Measurements from ENCODE around the gene PLPPR4. TPM values are rescaled to one million over a fixed set of nuclear protein-coding genes. Genes with fewer than 3 reads are reported as not detected.

Gene PLPPR4
- total RNA-seq, 4 donors from 2014 or later, result 0.66 to 3.9 (median 2.8) TPM

DNA sequence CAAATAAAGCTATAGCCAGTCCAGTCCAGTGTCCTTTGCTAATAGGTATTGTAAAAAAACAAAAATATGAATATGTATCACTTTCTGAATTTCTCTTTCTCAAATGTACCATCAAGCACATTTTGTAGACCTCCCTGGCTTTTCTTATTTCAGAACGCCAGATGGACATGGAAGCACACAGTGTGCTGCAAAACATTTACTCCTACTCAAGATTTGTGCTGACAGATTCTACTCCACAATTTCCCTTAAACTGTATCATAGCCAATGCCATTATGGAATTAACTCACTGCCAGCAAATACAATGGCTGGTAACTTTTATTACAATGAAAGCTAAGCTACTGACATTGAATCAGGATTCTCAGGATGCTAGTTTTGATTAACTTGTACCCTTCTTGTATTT, 30.8 kb upstream of the PLPPR4 start:
- H3K4me3 ChIP-seq, result no peak overlapping the region
- H3K27me3 ChIP-seq, result no peaks in the 10 kb centered on the region
- WGBS, 2 donors, result 77 to 91% methylated on average over 1 of the region's 1 CpG
- H3K27ac ChIP-seq, result no peak overlapping the region
- H3K36me3 ChIP-seq, result no peaks in the 10 kb centered on the region
- no peak for TF ChIP-seq EP300 (IDR thresholded peaks at IDR 0.05)
- no peak for TF ChIP-seq POLR2A (IDR thresholded peaks at IDR 0.05)
- no peak for TF ChIP-seq CTCF (IDR thresholded peaks at IDR 0.05)
- no peak for DNase-seq (ENCODE audit: low spot score in 2 of 2)
- no peaks in the 10 kb centered on the region for H3K4me1 ChIP-seq
- no peaks in the 10 kb centered on the region for H3K9me3 ChIP-seq

GRCh38 chr1:99236756-99237155, 27.5 kb upstream of the PLPPR4 start:
- TF ChIP-seq EP300 (IDR thresholded peaks at IDR 0.05), result no peak
- no peak for TF ChIP-seq POLR2A (IDR thresholded peaks at IDR 0.05)
- TF ChIP-seq CTCF (IDR thresholded peaks at IDR 0.05), result no peak
- H3K4me1 ChIP-seq, result no peaks in the 10 kb centered on the region
- H3K9me3 ChIP-seq, result no peaks in the 10 kb centered on the region
- H3K36me3 ChIP-seq, result no peaks in the 10 kb centered on the region
- H3K4me3 ChIP-seq, result no peak overlapping the region
- no peak for DNase-seq (ENCODE audit: low spot score in 2 of 2)
- no peak overlapping the region for H3K27ac ChIP-seq
- H3K27me3 ChIP-seq, result no peaks in the 10 kb centered on the region

GRCh38 chr1:99239690-99240089, 24.6 kb upstream of the PLPPR4 start:
- TF ChIP-seq CTCF (IDR thresholded peaks at IDR 0.05), result no peak
- TF ChIP-seq EP300 (IDR thresholded peaks at IDR 0.05), result no peak
- no peak for TF ChIP-seq POLR2A (IDR thresholded peaks at IDR 0.05)
- Histone ChIP-seq H3K4me3 (no peak overlapping the region), H3K27ac (no peak overlapping the region), H3K9me3 (no peaks in the 10 kb centered on the region), H3K36me3 (no peaks in the 10 kb centered on the region), H3K27me3 (no peaks in the 10 kb centered on the region), H3K4me1 (no peaks in the 10 kb centered on the region)
- 65 to 75% methylated on average over 6 of the region's 6 CpGs for WGBS, 2 donors
- DNase-seq (ENCODE audit: low spot score in 2 of 2), result no peak

DNA sequence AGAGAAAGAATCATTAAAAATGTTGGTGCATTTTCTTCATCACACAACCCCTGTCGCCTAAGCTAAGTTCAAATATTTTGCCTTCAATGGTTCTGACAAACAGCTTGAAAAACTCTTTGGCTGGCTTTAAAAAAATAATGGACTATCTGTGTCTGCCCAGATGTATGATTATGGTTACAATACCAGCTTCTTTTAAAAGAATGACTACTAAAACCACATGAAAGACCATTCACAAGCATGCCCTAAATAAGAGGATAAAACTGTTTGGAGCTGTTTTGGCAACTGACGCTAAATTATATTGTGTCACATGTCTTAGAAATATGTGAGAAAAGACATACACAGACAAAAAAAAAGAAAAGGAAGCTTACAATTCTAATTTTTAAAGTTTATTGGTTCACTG, 23.7 kb upstream of the PLPPR4 start:
- TF ChIP-seq EP300 (IDR thresholded peaks at IDR 0.05) (no peak), POLR2A (IDR thresholded peaks at IDR 0.05) (no peak), CTCF (IDR thresholded peaks at IDR 0.05) (no peak)
- H3K36me3 ChIP-seq, result no peaks in the 10 kb centered on the region
- H3K4me3 ChIP-seq, result no peak overlapping the region
- H3K27ac ChIP-seq, result no peak overlapping the region
- H3K4me1 ChIP-seq, result no peaks in the 10 kb centered on the region
- no peak for DNase-seq (ENCODE audit: low spot score in 2 of 2)
- peaks cover 0 to 3% (median 0%) of the 10 kb centered on the region in 4 donors for H3K9me3 ChIP-seq
- WGBS, 2 donors, result 52 to 57% methylated on average over 2 of the region's 2 CpGs
- H3K27me3 ChIP-seq, result no peaks in the 10 kb centered on the region

- Histone ChIP-seq H3K4me1 (no peaks in the 10 kb centered on the region), H3K4me3 (no peak overlapping the region), H3K27ac (no peak overlapping the region), H3K36me3 (no peaks in the 10 kb centered on the region), H3K9me3 (peaks cover 0 to 13% (median 2%) of the 10 kb centered on the region in 4 donors), H3K27me3 (no peaks in the 10 kb centered on the region)
- DNase-seq (ENCODE audit: low spot score in 2 of 2), result no peak
- no peak for TF ChIP-seq CTCF (IDR thresholded peaks at IDR 0.05)
- TF ChIP-seq POLR2A (IDR thresholded peaks at IDR 0.05), result no peak
- TF ChIP-seq EP300 (IDR thresholded peaks at IDR 0.05), result no peak
- 92 to 100% methylated on average over 3 of the region's 3 CpGs for WGBS, 2 donors
Observed at GRCh38 chr1:99246152-99246551, 18.1 kb upstream of the PLPPR4 start.
